NCI-H1930 (cell line): ENCODE data around the gene ABCF2.

Experiments
- DNase-seq, 2 experiments: peaks; one replicate each; lab custom pipeline; 2025; lab: John Stamatoyannopoulos, UW

ABCF2 gene

GRCh38 chr7:151225948-151226510 is 976 bp downstream of the ABCF2 start:
- DNase-seq: no peak

DNA sequence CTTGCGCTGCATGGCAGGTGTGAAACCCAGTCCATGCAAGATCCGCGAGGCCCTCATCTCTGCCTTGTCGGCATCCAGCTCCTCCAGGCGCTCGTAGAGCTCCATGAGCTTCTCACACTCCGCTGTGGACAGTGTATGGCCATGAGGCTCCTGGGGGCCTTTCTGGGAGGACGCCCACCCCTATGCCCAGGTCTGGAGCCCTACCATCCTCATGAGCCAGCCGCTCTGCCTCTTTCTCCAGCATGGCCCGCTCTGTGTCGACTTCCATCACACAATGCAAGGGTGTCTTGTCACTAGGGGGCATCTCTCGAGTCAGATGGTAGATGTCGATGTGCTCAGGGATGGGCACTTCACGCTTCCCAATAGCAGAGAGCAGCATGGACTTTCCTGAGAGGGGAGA is 3.3 kb downstream of the ABCF2 start:
- DNase-seq: no peak

DNA sequence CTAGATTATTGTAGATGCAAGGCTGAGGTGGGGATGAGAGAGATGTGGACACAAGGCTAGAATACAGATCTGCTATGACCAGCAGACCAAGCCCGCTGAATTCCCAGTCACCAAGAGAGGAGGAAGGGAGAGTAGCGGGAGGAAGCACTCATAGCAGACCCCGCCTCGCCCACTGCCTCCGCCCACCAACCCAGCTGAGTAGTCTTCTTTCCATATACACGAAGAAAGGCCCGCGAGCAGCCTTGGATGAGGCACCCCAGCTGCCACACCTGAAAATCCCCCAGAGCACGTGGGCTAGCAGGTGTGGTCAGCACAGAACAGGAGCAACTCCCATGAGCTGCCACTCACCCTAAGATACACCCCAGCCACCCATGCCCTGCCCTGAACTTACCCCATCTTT is 8.8 kb downstream of the ABCF2 start:
- no peak for DNase-seq

DNA sequence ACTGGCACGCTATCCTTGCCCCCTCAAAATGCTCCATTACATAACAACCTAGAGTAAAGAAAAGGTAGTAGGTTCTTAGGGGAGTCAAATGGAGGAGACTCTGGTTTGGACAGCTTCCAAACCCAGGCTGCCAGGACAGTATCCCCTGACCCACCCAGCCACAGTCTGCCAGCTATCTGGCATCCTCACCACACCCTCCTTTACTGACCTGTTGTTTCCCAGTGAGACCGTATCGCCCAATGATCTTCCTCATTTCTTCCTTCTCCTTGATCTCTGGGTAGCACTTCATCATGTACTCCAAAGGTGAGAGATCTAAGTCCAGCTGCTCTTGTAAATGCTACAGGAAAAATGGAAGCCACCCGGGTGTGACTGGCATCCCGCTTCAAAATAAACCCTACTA is 11.6 kb downstream of the ABCF2 start:
- DNase-seq: no peak

GRCh38 chr7:151213826-151214225 is 13.2 kb downstream of the ABCF2 start:
- DNase-seq: no peak

- DNase-seq: no peak
Measured at GRCh38 chr7:151212626-151213025, 14.4 kb downstream of the ABCF2 start.

DNA sequence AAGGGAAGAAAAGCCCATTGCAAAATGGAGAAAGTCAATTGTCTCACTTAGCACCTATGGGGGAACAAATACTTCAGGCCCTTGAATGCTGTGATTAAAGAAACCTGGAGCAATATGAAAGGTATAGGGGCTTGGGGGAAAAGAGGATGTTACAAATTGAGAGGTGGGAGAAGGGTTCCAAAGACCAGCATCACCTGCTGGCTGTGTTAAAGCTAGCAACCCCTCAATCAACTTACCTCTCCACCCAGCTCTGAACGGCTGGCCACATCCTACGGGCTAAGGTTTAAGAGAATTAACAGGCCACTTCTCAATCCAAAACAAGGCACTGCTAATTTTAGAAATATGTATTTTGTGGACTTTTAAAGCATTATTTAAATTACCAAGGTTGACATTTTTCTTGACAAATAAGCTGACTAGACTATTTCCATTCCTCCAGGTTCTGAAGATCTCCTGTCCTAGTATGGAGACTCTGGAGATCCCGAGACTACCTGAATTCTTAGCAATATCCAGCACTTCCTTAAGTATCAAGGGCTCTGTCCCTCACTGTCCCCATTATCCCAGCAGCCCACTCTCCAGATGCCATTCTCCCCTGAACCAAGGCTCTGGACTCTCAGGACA is 15.7 kb downstream of the ABCF2 start:
- DNase-seq: no peak

DNA sequence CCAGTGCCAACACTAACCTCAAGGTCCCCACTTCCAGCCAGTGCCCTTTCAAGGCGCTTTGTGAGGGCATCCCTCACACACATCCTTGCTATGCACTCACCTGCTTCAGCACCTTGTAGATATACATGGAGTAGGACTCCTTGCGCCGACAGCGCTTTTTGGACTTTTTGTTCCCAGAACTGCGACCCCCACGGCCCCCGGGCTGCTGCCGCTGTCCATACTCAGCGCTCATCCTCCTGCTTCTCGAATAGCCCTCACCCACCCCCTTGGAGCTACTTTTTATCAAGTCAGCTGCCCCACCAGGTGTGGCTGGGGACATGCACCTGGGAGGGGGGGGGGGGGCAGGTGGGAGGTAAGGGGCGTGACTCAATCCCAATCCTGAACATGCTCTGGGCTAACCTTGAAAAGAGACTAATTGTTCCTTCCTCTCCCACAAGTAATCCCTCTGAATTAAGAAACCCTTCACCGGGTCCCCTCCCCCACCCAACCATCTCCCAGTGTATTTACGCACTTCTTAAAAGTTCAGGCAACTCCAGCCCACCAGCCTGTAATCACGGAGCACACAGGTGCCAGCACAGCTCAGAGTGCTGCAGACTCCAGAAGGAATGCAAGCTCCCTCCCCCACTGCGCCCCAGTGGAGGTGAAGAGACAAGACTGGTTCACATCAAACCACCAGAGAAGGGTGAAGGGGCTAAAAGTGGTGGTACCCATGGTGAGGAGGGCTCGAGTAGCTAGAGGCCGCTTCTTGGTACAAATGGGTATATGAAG is 16.7 kb downstream of the ABCF2 start, which contains the start of gene H2BK1:
Gene H2BK1 (minus strand): TSS at position 402 of the 768 bp plus-strand sequence. CDS start 170 bp downstream, at position 232.
- no peak for DNase-seq

GRCh38 chr7:151209588-151209987 is 17.4 kb downstream of the ABCF2 start:
- DNase-seq: no peak

DNA sequence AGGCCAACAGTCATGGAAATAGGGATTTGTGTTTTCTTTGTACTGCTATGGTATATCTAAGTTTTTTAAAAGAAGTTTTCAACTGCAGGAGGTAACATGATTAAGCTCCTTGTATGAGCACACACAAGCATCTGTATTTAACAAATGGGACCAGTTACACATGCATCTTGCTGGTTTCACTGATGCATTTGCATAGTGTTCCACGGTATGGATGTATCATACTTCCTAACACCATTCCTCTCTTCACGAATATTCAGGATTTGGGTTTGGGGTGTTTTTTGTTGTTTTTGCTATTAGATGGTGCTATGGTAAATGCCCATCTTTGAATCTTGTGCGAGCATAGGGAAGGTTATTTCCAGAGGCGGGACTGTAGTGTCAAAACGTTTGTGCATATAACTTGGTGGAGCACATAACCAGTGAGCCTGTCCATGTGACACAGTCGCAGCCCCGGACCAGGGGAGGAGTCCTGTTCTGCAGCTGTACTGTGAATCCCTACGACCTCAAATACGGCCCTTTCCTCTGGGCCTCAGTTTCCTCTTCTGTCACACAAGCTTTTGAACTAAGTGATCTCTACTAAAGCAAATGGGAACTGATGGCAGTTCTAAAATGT is 18.6 kb downstream of the ABCF2 start:
- DNase-seq: no peak

DNA sequence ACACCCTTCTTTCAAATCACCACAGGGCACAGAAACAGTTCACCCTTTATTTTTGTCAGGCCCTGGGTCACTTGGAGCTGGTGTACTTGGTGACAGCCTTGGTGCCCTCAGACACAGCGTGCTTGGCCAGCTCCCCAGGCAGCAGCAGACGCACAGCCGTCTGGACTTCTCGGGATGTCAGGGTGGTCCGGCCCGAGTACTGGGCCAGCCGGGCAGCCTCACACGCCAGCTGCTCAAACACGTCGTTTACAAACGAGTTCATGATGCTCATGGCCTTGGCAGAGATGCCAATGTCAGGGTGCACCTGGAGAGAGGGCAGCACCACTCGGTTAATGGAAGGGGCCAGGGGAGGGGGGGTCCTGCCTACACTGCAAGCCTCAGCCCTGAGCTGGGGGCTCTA is 19.2 kb downstream of the ABCF2 start:
- no peak for DNase-seq

DNA sequence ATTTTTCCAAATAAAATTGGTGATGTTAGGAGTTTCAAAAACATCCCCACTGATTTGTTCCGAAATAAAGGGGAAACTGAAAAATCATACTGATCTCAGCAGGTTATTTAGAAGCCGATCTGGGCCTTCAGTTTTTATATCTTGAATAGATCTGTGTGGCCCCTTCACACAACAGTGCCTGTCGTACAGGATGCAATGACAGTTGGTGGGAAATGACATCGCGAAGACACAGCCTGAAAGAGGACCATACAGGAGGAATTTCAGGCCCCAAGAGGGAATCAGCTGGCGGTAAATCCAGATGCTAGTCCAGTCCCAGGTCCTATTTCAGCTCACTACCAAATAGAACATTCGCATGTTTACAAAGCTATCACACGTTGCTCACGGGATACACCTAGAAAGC is 19.7 kb downstream of the ABCF2 start:
- DNase-seq: no peak

- DNase-seq: no peak
Measured at GRCh38 chr7:151206914-151207313, 20.1 kb downstream of the ABCF2 start.

GRCh38 chr7:151205730-151206129 is 21.3 kb downstream of the ABCF2 start:
- no peak for DNase-seq

DNA sequence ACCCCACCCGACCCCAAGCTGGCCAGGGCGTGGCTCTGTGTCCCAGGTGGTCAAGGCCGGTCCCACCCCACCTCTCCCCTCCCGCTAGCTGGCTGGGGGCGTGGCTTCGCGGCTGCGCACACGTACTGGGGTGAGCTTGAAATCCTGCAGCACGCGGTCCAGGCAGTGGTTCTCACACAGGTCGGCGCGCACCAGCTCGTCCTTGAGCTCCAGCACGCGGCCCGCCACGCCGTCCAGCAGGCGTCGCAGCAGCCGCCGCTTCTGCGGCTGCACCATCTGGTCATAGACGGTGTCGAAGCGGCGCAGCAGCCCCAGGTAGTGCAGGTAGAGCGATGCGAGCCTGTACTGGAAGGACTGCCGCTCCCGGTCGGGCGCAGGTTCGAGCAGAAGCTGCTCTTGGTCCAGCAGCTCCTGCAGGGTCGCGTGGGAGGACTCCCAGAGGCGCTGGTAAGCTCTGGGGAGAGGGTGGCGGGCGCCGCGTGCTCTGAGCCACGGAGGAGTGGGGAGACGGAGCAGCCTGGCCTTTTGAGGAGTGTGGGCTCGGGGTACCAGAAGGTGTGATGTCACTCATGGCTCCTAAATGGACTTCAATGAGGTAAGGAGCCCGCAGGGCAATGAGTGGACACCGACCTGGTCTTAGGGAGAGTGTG is 22.5 kb downstream of the ABCF2 start:
- peak; percentile 65 to 71 for DNase-seq

- DNase-seq: no peak
Measured at GRCh38 chr7:151202836-151203235, 24.2 kb downstream of the ABCF2 start.

GRCh38 chr7:151201751-151202150 is 25.3 kb downstream of the ABCF2 start:
- DNase-seq: no peak

- no peak for DNase-seq
Measured at GRCh38 chr7:151201344-151201743, 25.7 kb downstream of the ABCF2 start.

DNA sequence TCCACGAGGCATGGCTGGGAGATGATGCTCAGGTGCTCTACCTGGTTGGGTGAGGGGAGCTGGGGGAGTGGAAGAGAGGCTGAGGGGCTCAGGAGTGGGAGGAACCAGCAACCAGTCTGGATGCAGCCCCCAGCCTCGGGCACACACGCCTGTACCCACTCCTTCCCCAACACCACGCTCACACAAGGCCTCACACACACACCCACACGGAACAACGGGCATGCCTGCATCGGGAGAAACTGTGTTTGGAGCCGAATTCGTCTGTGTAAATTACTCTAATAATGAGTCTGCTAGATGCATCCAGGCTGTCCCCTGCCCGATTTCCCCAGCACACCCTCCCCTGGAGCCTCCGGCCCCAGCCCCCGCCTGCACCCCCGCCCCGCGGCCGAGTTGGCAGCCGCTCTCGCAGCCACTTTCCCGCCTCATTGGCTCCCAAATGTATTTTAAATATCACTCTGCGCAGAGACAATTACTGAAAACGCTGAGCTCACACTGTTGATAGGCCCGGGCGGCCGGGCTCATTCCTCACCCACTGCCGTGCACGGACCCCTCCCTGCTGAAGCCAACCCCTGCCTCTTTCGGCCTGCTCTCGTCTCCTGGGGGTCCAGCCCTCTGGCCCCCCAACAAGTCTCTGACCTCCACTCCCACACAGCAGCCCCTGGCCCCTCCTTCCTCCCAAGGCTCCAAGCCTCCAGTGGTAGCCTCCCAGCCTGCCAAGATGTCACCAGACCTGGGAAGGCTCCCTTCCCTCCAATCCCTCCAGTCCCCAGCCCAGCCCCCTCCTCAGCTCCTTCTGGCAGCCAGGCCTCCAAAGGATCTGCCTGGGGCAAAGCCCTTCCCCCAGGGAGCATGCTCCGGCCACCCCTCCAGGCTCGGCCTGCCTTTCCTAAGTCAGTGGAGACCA is 27.8 kb downstream of the ABCF2 start:
- DNase-seq: no peak

DNA sequence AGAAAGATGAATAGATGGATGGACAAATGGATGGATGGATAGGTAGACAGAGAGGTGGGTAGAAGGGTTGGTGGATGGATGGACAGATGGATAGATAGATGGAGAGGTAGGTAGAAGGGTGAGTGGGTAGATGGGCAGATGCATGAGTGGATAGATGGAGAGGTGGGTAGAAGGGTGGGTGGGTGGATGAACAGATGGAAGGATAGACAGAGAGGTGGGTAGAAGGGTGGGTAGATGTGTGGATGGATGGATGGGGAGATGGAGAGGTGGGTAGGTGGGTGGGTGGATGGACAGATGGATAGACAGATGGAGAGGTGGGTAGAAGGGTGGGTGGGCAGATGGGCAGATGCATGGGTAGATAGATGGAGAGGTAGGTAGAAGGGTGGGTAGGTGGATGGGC is 29.1 kb downstream of the ABCF2 start:
- DNase-seq: no peak
